A549 treated with Mapracorat at 1 μM for 4 hours (cell line): ENCODE results near the gene OR6X1. TPM values are rescaled to one million over a fixed set of nuclear protein-coding genes. Genes with fewer than 3 reads are reported as not detected.

Experiments used
- total RNA-seq: library from RNA; stranded (reverse); fragments of 200-300 nt; extraction: Qiagen RNA extraction; gene quantifications from 5 replicates; pipeline ENCODE4 v1.2.3, GENCODE V29; 2022

The OR6X1 gene, protein sequence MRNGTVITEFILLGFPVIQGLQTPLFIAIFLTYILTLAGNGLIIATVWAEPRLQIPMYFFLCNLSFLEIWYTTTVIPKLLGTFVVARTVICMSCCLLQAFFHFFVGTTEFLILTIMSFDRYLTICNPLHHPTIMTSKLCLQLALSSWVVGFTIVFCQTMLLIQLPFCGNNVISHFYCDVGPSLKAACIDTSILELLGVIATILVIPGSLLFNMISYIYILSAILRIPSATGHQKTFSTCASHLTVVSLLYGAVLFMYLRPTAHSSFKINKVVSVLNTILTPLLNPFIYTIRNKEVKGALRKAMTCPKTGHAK
- not detected in 5 replicates for total RNA-seq

GRCh38 chr11:123754101-123754568 lies at the start of gene OR6X1:
OR6X1 (minus strand) TSS chr11:123754518; CDS start chr11:123754518, 0 bp downstream.

DNA sequence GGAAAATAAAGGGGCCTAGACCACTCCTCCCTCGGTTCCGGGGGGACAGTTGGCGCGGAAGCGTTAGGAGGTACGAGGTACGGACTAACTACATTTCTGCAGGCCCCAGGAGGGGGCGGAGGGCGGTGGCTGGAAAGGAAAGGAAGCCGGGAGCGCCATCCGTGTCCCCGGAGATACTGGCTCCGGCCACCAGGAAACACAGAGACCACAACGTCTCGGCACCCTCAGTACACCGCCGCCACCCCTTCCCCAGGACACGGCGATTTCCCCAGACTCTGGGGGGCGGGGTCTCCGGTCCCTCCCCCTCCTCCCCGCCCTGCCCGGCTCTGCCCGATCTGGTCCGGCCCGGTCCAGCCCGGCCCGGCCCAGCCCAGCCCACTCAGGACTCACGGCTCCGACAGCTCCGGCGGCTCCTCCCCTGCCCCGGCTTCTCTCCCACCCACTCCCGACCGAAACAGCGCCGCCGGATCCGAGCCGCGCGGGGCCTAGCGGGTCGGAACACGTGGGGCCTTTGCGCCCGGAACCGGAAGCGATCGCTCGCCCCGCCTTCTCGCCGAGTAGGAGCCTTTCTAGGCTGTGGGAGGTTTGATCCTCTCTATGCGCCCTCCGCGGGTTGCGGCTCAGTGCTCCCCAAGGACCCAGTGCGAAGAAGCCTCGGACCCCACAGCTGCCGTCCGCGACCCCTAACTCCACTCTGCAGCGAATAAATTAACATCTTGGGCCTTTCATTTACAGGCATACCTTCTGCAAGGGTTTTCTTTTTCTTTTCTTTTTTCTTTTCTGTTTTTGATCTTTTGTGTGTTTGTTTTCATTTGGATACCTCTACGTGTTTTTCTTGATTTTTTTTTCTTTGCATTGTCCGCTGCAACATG lies 12.9 kb downstream of the OR6X1 start, which contains the start of gene ZNF202:
Gene ZNF202, minus strand, starts transcription at position 502 of the 872 bp plus-strand sequence. CDS start 10,772 bp downstream, outside the sequence.

Other genes starting within 250 kb of the OR6X1 start
- 0.08 to 0.25 TPM (median 0.17 TPM) in 5 replicates for gene SCN3B, start 99.9 kb downstream of the OR6X1 start, total RNA-seq
- 8.1 to 9.4 TPM (median 8.8 TPM) in 5 replicates for gene ZNF202, start 12.9 kb downstream of the OR6X1 start, total RNA-seq
- not detected in 5 replicates for gene OR6M1, start 51.8 kb upstream of the OR6X1 start, total RNA-seq
- gene TMEM225, start 131.2 kb upstream of the OR6X1 start, total RNA-seq, result not detected in 5 replicates
- not detected in 5 replicates for gene OR8D4, start 147.6 kb upstream of the OR6X1 start, total RNA-seq
- not detected in 5 replicates for gene OR4D5, start 185.1 kb upstream of the OR6X1 start, total RNA-seq
- gene OR6T1, start 189.3 kb upstream of the OR6X1 start, total RNA-seq, result not detected in 5 replicates
- gene OR10S1, start 223.3 kb upstream of the OR6X1 start, total RNA-seq, result not detected in 5 replicates
- gene OR10G6, start 240.6 kb upstream of the OR6X1 start, total RNA-seq, result not detected in 5 replicates